Tibial nerve (tissue), 4 donors: ENCODE data around the gene TMCC1. TPM values are rescaled to one million over a fixed set of nuclear protein-coding genes. Genes with fewer than 3 reads are reported as not detected.

Experiments used
- DNase-seq, 2 donors: peaks; one replicate each; pipeline ENCODE4 v3.0.0-alpha.2; 2019; ENCODE audit warnings: low spot score in 2 of 2
- H3K27ac ChIP-seq, 4 donors: fragments of 200-600 bp; sonication (generic) in 3 of 4; one replicate each; pipeline ENCODE4 v1.5.1; 2017 to 2019; ENCODE audit warnings: mild to moderate bottlenecking in 1 of 4
- H3K27me3 ChIP-seq, 2 donors: fragments of 200-600 bp; sonication (generic) in 1 of 2; one replicate each; pipeline versions ENCODE4 v1.5.1 to v1.6.0; 2017 to 2019
- H3K36me3 ChIP-seq, 3 donors: fragments of 200-600 bp; sonication (generic); one replicate each; pipeline ENCODE4 v1.5.1; 2018 to 2019
- H3K4me1 ChIP-seq, 4 donors: fragments of 200-600 bp; sonication (generic) in 3 of 4; one replicate each; pipeline ENCODE4 v1.5.1; 2017 to 2019
- H3K4me3 ChIP-seq, 4 donors: fragments of 200-600 bp; sonication (generic) in 3 of 4; one replicate each; pipeline ENCODE4 v1.5.1; 2017 to 2019; ENCODE audit warnings: mild to moderate bottlenecking in 1 of 4, moderate library complexity in 1 of 4
- H3K9me3 ChIP-seq, 4 donors: fragments of 200-600 bp; sonication (generic) in 3 of 4; one replicate each; pipeline ENCODE4 v1.5.1; 2017 to 2019
- CTCF ChIP-seq, 5 experiments: fragments of 200-600 bp in 3 of 5; fragments of 450-650 bp in 2 of 5; sonication (generic) in 3 of 5; IDR thresholded peaks; one replicate each; pipeline ENCODE4 v1.5.1; 2016 to 2019; ENCODE audit warnings: antibody characterized with exemption in 5 of 5, mild to moderate bottlenecking in 3 of 5, moderate library complexity in 2 of 5
- EP300 ChIP-seq, 2 donors: sonication (generic); formaldehyde crosslinking; IDR thresholded peaks; one replicate each; pipeline ENCODE4 v1.6.1; 2017; ENCODE audit warnings: antibody characterized with exemption in 2 of 2, mild to moderate bottlenecking in 1 of 2
- POLR2A ChIP-seq, 2 donors: fragments of 450-650 bp; IDR thresholded peaks; one replicate each; pipeline ENCODE4 v1.6.1; 2017; ENCODE audit warnings: antibody characterized with exemption in 2 of 2, mild to moderate bottlenecking in 2 of 2, moderate library complexity in 2 of 2
- WGBS, 2 donors: methylation state at CpG; one replicate each; pipeline ENCODE4 v1.1.5; 2018; 5-methylcytosine and 5-hydroxymethylcytosine counted together
- total RNA-seq, 4 donors: library from RNA; depleted of rRNA; stranded (reverse); fragments of >200 nt; gene quantifications; one replicate each; pipeline ENCODE4 v1.1.0, GENCODE V29; 2016

Gene TMCC1
- total RNA-seq, 4 donors from 2014 or later, result 19.9 to 27.9 (median 23.1) TPM

- TF ChIP-seq POLR2A (IDR thresholded peaks at IDR 0.05) (no peak), CTCF (IDR thresholded peaks at IDR 0.05) (peak in 3 of 5 experiments; percentile 12 to 47 (median 24)), EP300 (IDR thresholded peaks at IDR 0.05) (no peak)
- Histone ChIP-seq H3K9me3 (no peaks in the 10 kb centered on the region), H3K36me3 (no peaks in the 10 kb centered on the region), H3K27me3 (no peaks in the 10 kb centered on the region), H3K27ac (peak overlapping the region; percentile 90 to 99 (median 93)), H3K4me3 (peak overlapping the region in 1 of 4 donors; percentile 84), H3K4me1 (peaks cover 0 to 76% (median 52%) of the 10 kb centered on the region in 4 donors)
- no peak for DNase-seq
- WGBS, 2 donors, result 57 to 66% methylated on average over 14 to 17 of the region's 17 CpGs
These were observed 285.2 kb downstream of the TMCC1 start for GRCh38 chr3:129608087-129608935.

GRCh38 chr3:129607391-129608068, 286.0 kb downstream of the TMCC1 start:
- Histone ChIP-seq H3K4me3 (peak overlapping the region; percentile 38 to 84 (median 62)), H3K4me1 (peaks cover 0 to 76% (median 54%) of the 10 kb centered on the region in 4 donors), H3K9me3 (no peaks in the 10 kb centered on the region), H3K27ac (peak overlapping the region; percentile 90 to 99 (median 93)), H3K27me3 (no peaks in the 10 kb centered on the region), H3K36me3 (no peaks in the 10 kb centered on the region)
- TF ChIP-seq CTCF (IDR thresholded peaks at IDR 0.05) (no peak), EP300 (IDR thresholded peaks at IDR 0.05) (no peak), POLR2A (IDR thresholded peaks at IDR 0.05) (no peak)
- 28 to 54% methylated on average over 17 to 18 of the region's 18 CpGs for WGBS, 2 donors
- no peak for DNase-seq

GRCh38 chr3:129606636-129607390, 286.7 kb downstream of the TMCC1 start, which contains the start of gene PLXND1:
TSS of gene PLXND1 (minus strand) at chr3:129606676. CDS start at chr3:129606639, 37 bp downstream.
- H3K4me1 ChIP-seq, result peaks cover 0 to 76% (median 54%) of the 10 kb centered on the region in 4 donors
- no peaks in the 10 kb centered on the region for H3K27me3 ChIP-seq
- no peaks in the 10 kb centered on the region for H3K36me3 ChIP-seq
- peak within 1 kb of the TSS; percentile 58 to 84 (median 76) for H3K4me3 ChIP-seq
- TF ChIP-seq POLR2A (IDR thresholded peaks at IDR 0.05) (peak; percentile 55 to 57), CTCF (IDR thresholded peaks at IDR 0.05) (no peak), EP300 (IDR thresholded peaks at IDR 0.05) (peak in 1 of 2 donors; percentile 80)
- DNase-seq, result peak in 1 of 2 donors; percentile 53
- peak within 1 kb of the TSS; percentile 90 to 99 (median 93) for H3K27ac ChIP-seq
- H3K9me3 ChIP-seq, result no peaks in the 10 kb centered on the region
- WGBS, 2 donors, result 1% methylated on average over 48 to 51 of the region's 96 CpGs

- Histone ChIP-seq H3K4me3 (peak overlapping the region; percentile 56 to 84 (median 76)), H3K36me3 (no peaks in the 10 kb centered on the region), H3K9me3 (no peaks in the 10 kb centered on the region), H3K4me1 (peaks cover 0 to 76% (median 53%) of the 10 kb centered on the region in 4 donors), H3K27ac (peak overlapping the region; percentile 55 to 97 (median 82)), H3K27me3 (no peaks in the 10 kb centered on the region)
- WGBS, 2 donors, result 0% methylated on average over 20 to 45 of the region's 98 CpGs
- no peak for TF ChIP-seq POLR2A (IDR thresholded peaks at IDR 0.05)
- no peak for TF ChIP-seq EP300 (IDR thresholded peaks at IDR 0.05)
- no peak for TF ChIP-seq CTCF (IDR thresholded peaks at IDR 0.05)
- no peak for DNase-seq
These were observed 287.4 kb downstream of the TMCC1 start for GRCh38 chr3:129605922-129606635.
